Measurements from ENCODE around the gene SLC2A1. TPM values are rescaled to one million over a fixed set of nuclear protein-coding genes. Genes with fewer than 3 reads are reported as not detected.
"Not testable (repeated sequence)": the region's sequence is repeated elsewhere in the genome, so short reads cannot be mapped to it uniquely, and the experiment has no call there.

Gene SLC2A1
- total and polyA plus RNA-seq, 11 donors = 10.6 to 196 (median 29.9) TPM

GRCh38 chr1:42922687-42923366 lies 35.8 kb downstream of the SLC2A1 start:
- no peak for DNase-seq
- intact Hi-C loops (cut with DNase I) = loop anchor here in 4 of 10 donors (5.0 to 10.0 kb wide), 6 partner anchors 34 to 462 kb away; partner anchors contain the start of genes C1orf50 (in 2 of the 4), P3H1 (in 2 of the 4), MED8 (in 1 of the 4) and SLC2A1 (in 1 of the 4)
- H3K27me3 ChIP-seq = no peaks in the 10 kb centered on the region
- no peak for TF ChIP-seq POLR2A (IDR thresholded peaks at IDR 0.05)
- peak; percentile 36 to 68 (median 54) for TF ChIP-seq CTCF (IDR thresholded peaks at IDR 0.05)
- H3K27ac ChIP-seq = peak overlapping the region in 3 of 12 donors; percentile 88 to 98 (median 96)
- peak overlapping the region in 1 of 12 donors; percentile 90 for H3K4me3 ChIP-seq
- H3K36me3 ChIP-seq = peaks cover 0 to 21% (median 12%) of the 10 kb centered on the region in 9 donors
- 11 to 45% (median 36%) methylated on average over 4 of the region's 4 CpGs for WGBS, 4 donors
- H3K4me1 ChIP-seq = peaks cover 0 to 14% (median 6%) of the 10 kb centered on the region in 12 donors
- no peaks in the 10 kb centered on the region for H3K9me3 ChIP-seq
- ATAC-seq = peak in 2 of 4 donors; percentile 31 to 37

GRCh38 chr1:42921769-42922168 lies 36.9 kb downstream of the SLC2A1 start:
- Histone ChIP-seq H3K9me3 (no peaks in the 10 kb centered on the region), H3K27me3 (no peaks in the 10 kb centered on the region), H3K36me3 (peaks cover 0 to 11% (median 3%) of the 10 kb centered on the region in 9 donors), H3K4me1 (peaks cover 0 to 14% (median 6%) of the 10 kb centered on the region in 12 donors), H3K27ac (no peak overlapping the region), H3K4me3 (no peak overlapping the region)
- intact Hi-C loops (cut with DNase I) = loop anchor here in 4 of 10 donors (5.0 to 10.0 kb wide), 6 partner anchors 36 to 463 kb away; partner anchors contain the start of genes C1orf50 (in 2 of the 4), P3H1 (in 2 of the 4), MED8 (in 1 of the 4) and SLC2A1 (in 1 of the 4)
- ATAC-seq = no peak
- TF ChIP-seq POLR2A (IDR thresholded peaks at IDR 0.05) (no peak), CTCF (IDR thresholded peaks at IDR 0.05) (no peak)
- WGBS, 4 donors = 95 to 98% (median 96%) methylated on average over 4 of the region's 4 CpGs
- DNase-seq = no peak

- intact Hi-C loops (cut with DNase I) = loop anchor here in 6 of 10 donors (5.0 to 10.0 kb wide), 7 partner anchors 38 to 465 kb away; partner anchors contain the start of genes C1orf50 (in 2 of the 6), P3H1 (in 2 of the 6), MED8 (in 1 of the 6) and SLC2A1 (in 1 of the 6)
- not testable (repeated sequence) for H3K9me3 ChIP-seq
- WGBS, 4 donors = 84 to 89% (median 85%) methylated on average over 5 of the region's 5 CpGs
These were observed 39.0 kb downstream of the SLC2A1 start for GRCh38 chr1:42919651-42920050.

GRCh38 chr1:42917241-42917495 lies 41.5 kb downstream of the SLC2A1 start:
- ATAC-seq (no peak), DNase-seq (no peak)

More at GRCh38 chr1:42919651-42920050, 39.0 kb downstream of the SLC2A1 start:
- DNase-seq, H3K4me1 ChIP-seq, H3K4me3 ChIP-seq, H3K36me3 ChIP-seq, H3K27me3 ChIP-seq, ATAC-seq, H3K27ac ChIP-seq: not testable (repeated sequence)

More at GRCh38 chr1:42917241-42917495, 41.5 kb downstream of the SLC2A1 start:
- TF ChIP-seq CTCF (IDR thresholded peaks at IDR 0.05) (no peak), POLR2A (IDR thresholded peaks at IDR 0.05) (no peak)
- Histone ChIP-seq H3K4me3 (no peak overlapping the region), H3K27ac (no peak overlapping the region), H3K4me1 (no peaks in the 10 kb centered on the region), H3K27me3 (no peaks in the 10 kb centered on the region), H3K9me3 (peaks cover 0 to 16% (median 0%) of the 10 kb centered on the region in 12 donors), H3K36me3 (no peaks in the 10 kb centered on the region)
- WGBS, 4 donors = 88 to 97% (median 95%) methylated on average over 9 to 15 of the region's 15 CpGs
- intact Hi-C loops (cut with DNase I) = loop anchor here in 2 of 10 donors (10.0 kb wide), 2 partner anchors 142 to 342 kb away; no protein-coding TSS in a partner anchor
